Coronary artery (tissue), 2 donors: ENCODE results near the gene AGPAT3.

Source experiments
- DNase-seq: peaks from one replicate; pipeline ENCODE4 v3.0.0-alpha.2; 2017; ENCODE audit warnings: low spot score
- H3K27ac ChIP-seq, 2 donors: fragments of 200-600 bp; sonication (generic); one replicate each; pipeline ENCODE4 v1.5.1; 2016 to 2019
- H3K4me3 ChIP-seq: fragments of 200-600 bp; sonication (generic); 2 replicates; pipeline ENCODE4 v1.5.1; 2016; ENCODE audit warnings: mild to moderate bottlenecking, moderate library complexity
- TF ChIP-seq, protein P1 (sequence below): fragments of 200-600 bp; sonication (generic); IDR thresholded peaks from one replicate; pipeline ENCODE4 v1.5.1; 2019; ENCODE audit warnings: antibody characterized with exemption

The AGPAT3 gene

DNA sequence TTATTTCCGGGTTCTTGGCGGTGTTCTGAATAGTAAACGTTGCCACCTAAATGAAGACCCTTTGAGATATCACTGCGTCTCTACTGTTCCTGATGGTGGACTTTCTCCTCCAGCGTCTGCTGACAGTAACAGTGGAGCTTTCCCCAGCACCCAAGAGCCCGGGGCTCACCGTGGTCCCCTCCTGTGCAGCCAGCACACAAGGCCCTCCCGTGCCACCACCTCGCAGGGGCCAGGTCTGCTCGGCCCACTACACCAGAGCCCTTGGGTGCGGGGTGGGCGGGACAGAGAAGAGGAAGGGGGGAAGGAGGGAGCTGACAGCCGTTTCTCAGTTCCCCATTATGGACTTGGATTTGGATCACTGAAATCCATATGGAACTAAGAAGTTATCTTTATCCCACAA, 85.9 kb downstream of the AGPAT3 start:
- no peak overlapping the region for H3K27ac ChIP-seq
- no peak overlapping the region for H3K4me3 ChIP-seq
- no peak for DNase-seq
- TF ChIP-seq, protein P1, sequence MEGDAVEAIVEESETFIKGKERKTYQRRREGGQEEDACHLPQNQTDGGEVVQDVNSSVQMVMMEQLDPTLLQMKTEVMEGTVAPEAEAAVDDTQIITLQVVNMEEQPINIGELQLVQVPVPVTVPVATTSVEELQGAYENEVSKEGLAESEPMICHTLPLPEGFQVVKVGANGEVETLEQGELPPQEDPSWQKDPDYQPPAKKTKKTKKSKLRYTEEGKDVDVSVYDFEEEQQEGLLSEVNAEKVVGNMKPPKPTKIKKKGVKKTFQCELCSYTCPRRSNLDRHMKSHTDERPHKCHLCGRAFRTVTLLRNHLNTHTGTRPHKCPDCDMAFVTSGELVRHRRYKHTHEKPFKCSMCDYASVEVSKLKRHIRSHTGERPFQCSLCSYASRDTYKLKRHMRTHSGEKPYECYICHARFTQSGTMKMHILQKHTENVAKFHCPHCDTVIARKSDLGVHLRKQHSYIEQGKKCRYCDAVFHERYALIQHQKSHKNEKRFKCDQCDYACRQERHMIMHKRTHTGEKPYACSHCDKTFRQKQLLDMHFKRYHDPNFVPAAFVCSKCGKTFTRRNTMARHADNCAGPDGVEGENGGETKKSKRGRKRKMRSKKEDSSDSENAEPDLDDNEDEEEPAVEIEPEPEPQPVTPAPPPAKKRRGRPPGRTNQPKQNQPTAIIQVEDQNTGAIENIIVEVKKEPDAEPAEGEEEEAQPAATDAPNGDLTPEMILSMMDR = no peak

DNA sequence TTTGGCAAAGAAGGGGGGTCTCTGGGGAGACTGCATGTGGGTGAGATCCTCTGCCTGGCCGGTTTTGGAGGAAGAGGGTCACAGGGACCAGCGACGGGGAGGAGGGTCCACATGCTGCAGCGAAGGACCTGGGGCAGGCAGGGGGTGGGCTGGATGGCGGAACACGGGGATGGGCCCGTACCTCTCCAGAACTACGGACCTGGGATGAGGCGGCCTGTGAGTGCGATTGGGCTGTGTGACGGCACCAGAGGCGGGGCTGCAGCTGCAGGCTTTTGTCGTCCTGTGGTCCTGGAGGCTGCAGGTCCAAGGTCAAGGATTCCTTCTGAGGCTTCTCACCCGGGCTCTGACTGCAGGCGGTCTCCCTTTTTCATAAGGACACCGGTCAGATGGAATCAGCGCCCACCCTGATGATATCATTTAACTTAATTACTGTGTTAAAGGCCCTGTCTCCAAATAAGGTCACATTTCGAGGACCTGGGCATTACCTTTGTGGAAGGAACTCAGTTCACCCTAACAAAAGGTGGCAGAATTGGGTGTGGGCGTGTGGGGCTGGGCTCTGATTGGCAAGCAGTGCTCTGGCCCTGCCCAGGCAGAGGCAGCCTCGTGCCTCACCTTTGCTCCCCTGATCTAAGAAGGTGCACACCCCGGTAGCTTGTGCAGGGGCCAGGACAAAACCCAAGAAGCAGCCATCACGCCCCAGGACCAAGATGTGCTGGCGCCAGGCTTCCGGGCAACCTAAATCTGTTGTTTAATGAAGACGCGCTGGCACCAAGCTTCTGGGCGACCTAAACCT, 87.1 kb downstream of the AGPAT3 start:
- H3K27ac ChIP-seq = no peak overlapping the region
- H3K4me3 ChIP-seq = no peak overlapping the region
- no peak for DNase-seq
- TF ChIP-seq, protein P1 = no peak

DNA sequence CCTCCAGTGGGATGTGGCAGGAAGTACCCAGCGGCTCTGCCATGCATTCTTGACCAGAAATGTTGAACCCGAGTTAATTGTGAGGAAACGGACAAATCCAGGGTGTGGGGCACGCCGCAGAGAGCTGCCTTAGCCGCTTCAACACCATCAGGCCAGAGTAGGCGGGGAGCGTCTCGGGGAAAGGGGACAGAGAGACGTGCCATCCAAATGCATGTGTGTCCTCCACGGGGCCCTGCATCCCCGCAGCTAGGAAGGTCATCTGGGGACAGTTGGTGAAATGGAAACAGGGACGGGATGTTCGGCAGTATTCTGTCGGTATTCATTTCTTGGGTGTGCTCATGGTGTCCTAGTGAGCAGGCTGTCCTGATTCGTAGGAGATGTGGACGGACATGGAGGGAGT, 88.0 kb downstream of the AGPAT3 start:
- Histone ChIP-seq H3K27ac (no peak overlapping the region), H3K4me3 (no peak overlapping the region)
- TF ChIP-seq, protein P1 = no peak
- no peak for DNase-seq

DNA sequence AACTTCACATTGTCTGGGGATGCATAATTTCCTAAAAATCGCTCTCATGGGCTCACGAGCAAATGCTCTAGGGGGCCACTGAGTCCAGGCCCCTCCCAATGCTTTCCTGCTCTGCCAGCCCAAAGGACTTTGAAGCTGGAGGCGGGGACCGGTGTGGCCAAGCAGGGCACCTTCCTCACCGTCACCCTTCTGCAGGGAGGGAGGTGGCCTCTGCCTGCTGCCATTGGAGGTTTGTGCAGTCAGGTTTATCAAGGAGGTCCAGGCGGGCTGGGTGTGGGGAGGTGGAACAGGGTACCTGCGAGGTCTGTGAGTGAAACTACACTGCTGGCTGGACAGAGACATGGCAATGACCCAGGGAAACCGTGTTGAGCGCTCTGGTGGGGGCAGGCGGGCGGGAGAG, 89.0 kb downstream of the AGPAT3 start:
- no peak overlapping the region for H3K4me3 ChIP-seq
- DNase-seq = no peak
- no peak overlapping the region for H3K27ac ChIP-seq
- TF ChIP-seq, protein P1 = no peak

DNA sequence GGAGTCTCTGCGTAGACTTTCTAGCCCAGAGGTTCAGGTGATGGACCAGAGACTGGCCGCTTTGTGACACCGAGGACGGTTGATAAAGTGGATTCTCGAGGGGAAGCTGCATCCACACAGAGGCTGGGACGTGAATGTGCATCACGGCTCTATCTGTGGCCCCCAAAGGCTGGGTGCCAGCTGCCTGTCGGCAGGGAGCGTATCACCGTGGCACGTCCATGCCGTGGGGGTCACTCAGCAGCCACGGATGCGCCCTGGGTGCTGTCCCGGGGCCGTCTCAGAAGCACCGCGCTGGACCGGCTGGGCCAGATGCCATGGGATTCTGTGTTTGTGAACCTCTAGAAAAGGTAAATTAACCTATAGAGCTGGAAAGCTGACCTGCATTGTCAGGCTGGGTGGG, 89.9 kb downstream of the AGPAT3 start:
- no peak overlapping the region for H3K27ac ChIP-seq
- no peak for DNase-seq
- H3K4me3 ChIP-seq = no peak overlapping the region
- TF ChIP-seq, protein P1 = no peak

DNA sequence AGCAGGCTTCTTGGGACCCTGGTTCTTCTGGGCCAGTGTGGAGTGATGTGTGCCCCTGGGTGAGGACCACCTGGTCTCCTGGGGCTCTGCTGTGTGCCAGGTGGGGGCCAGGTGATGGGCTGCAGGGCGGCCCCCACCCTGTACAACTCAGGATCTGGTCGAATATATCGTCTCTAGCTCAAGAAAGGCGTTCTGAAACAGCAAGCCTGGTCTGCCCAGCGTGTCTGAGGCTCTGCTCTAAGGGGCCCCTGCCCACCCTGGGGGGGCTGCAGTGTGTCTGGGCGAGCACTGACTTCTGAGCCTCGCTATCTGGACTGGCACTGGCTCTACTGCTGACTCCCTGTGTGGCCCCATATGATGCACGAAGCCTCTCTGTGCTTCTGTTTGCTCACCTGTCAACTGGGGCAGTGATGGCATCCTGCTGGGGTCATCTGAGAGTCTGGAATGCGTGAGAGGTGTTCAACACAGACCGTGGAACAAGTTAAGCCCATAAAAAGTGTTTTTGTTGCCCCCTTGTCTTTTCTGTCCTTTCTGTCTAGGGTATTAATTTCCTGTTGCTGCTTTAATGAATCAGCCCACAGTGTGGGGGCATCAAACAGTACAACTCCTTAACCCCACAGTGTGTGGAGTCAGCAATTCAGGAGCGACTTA, 91.1 kb downstream of the AGPAT3 start:
- no peak overlapping the region for H3K27ac ChIP-seq
- no peak for DNase-seq
- TF ChIP-seq, protein P1 = no peak
- H3K4me3 ChIP-seq = no peak overlapping the region

DNA sequence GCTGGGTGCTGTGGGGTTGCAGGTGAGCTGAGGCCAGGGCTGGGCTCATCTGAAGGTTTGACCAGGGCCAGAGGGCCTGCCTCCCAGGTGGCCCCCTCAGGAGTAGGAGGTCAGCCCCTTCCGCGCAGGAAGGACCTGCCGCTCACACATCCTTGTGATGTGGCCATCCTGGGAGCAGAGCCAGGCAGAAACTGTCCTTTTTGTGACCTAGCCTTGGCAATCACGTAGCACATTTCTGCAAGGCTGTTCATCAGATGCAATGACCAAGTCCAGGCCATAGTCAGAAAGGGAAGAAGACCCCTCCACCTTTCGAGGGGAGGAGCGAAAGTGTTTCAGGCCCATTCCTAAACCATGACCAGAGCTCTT, 91.6 kb downstream of the AGPAT3 start:
- H3K27ac ChIP-seq = no peak overlapping the region
- no peak overlapping the region for H3K4me3 ChIP-seq
- no peak for DNase-seq
- TF ChIP-seq, protein P1 = no peak
